ENCODE results near the gene CENPK.

Gene CENPK

GRCh38 chr5:65546141-65546540 is 16.8 kb downstream of the CENPK start:
- H3K36me3 ChIP-seq (ENCODE audit: insufficient read depth, low read length) = peaks cover 91% of the 10 kb centered on the region
- no peaks in the 10 kb centered on the region for H4K20me1 ChIP-seq (ENCODE audit: insufficient read depth, low read length)
- no peaks in the 10 kb centered on the region for H3K79me2 ChIP-seq (ENCODE audit: insufficient read depth, low read length)
- no peak overlapping the region for H3K4me2 ChIP-seq (ENCODE audit: low read length)
- H3K9ac ChIP-seq (ENCODE audit: low read length) = no peak overlapping the region
- no peak overlapping the region for H2AFZ ChIP-seq (ENCODE audit: low read length)
- TF ChIP-seq EZH2 (IDR thresholded peaks at IDR 0.05; ENCODE audit: borderline replicate concordance, low read length) (no peak), CTCF (IDR thresholded peaks at IDR 0.05; ENCODE audit: low read length) (no peak)
- no peak overlapping the region for H3K4me3 ChIP-seq (ENCODE audit: low read depth, low read length, poor library complexity, severe bottlenecking)
- H3K9me2 ChIP-seq (ENCODE audit: low read depth, low read length) = no peaks in the 10 kb centered on the region
- no peaks in the 10 kb centered on the region for H3K4me1 ChIP-seq (ENCODE audit: insufficient read depth, low read length, severe bottlenecking)
- no peaks in the 10 kb centered on the region for H3K27me3 ChIP-seq (ENCODE audit: insufficient read depth, low read length)
- H3K27ac ChIP-seq (ENCODE audit: low read depth, low read length, poor library complexity, severe bottlenecking) = no peak overlapping the region
- no peaks in the 10 kb centered on the region for H3K9me3 ChIP-seq (ENCODE audit: low read length)
- no peaks in the 10 kb centered on the region for H3F3A ChIP-seq (ENCODE audit: insufficient read depth, low read length)

GRCh38 chr5:65544473-65544872 is 18.5 kb downstream of the CENPK start:
- TF ChIP-seq CTCF (IDR thresholded peaks at IDR 0.05; ENCODE audit: low read length) (no peak), EZH2 (IDR thresholded peaks at IDR 0.05; ENCODE audit: borderline replicate concordance, low read length) (no peak)
- H3K27me3 ChIP-seq (ENCODE audit: insufficient read depth, low read length) = no peaks in the 10 kb centered on the region

DNA sequence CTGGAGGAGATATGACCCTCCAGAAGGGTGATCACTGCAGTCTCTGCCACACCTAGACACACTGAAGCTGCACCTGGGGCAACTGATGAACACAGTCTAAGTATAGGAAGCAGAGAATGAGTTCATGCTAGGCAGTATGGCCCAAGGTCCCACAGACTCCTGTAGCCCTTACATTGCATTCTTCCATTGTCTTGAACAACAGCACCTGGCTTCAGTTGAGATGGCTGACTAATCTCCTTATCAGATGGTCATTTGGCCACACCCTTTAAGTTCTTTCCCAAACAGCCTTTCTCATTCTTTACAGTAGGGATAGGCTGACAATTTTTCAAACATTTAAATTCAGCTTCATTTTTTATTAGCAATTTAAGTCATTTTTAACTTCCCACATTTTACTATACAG is 23.1 kb downstream of the CENPK start:
- Histone ChIP-seq H4K20me1 (ENCODE audit: insufficient read depth, low read length) (no peaks in the 10 kb centered on the region), H3K27me3 (ENCODE audit: insufficient read depth, low read length) (no peaks in the 10 kb centered on the region), H3K4me1 (ENCODE audit: insufficient read depth, low read length, severe bottlenecking) (no peaks in the 10 kb centered on the region), H3K36me3 (ENCODE audit: insufficient read depth, low read length) (peaks cover 63% of the 10 kb centered on the region), H3K4me3 (ENCODE audit: low read depth, low read length, poor library complexity, severe bottlenecking) (no peak overlapping the region), H3K27ac (ENCODE audit: low read depth, low read length, poor library complexity, severe bottlenecking) (no peak overlapping the region), H3K4me2 (ENCODE audit: low read length) (no peak overlapping the region), H3K79me2 (ENCODE audit: insufficient read depth, low read length) (no peaks in the 10 kb centered on the region), H3K9me2 (ENCODE audit: low read depth, low read length) (no peaks in the 10 kb centered on the region), H3K9me3 (ENCODE audit: low read length) (no peaks in the 10 kb centered on the region), H3K9ac (ENCODE audit: low read length) (no peak overlapping the region), H3F3A (ENCODE audit: insufficient read depth, low read length) (no peaks in the 10 kb centered on the region), H2AFZ (ENCODE audit: low read length) (no peak overlapping the region)
- no peak for TF ChIP-seq EZH2 (IDR thresholded peaks at IDR 0.05; ENCODE audit: borderline replicate concordance, low read length)
- no peak for TF ChIP-seq CTCF (IDR thresholded peaks at IDR 0.05; ENCODE audit: low read length)

More at GRCh38 chr5:65544473-65544872, 18.5 kb downstream of the CENPK start:
- H3K4me2 ChIP-seq (ENCODE audit: low read length) = no peak overlapping the region
- H3K4me1 ChIP-seq (ENCODE audit: insufficient read depth, low read length, severe bottlenecking) = no peaks in the 10 kb centered on the region
- H3K36me3 ChIP-seq (ENCODE audit: insufficient read depth, low read length) = peaks cover 90% of the 10 kb centered on the region
- no peaks in the 10 kb centered on the region for H4K20me1 ChIP-seq (ENCODE audit: insufficient read depth, low read length)
- H3K79me2 ChIP-seq (ENCODE audit: insufficient read depth, low read length) = no peaks in the 10 kb centered on the region
- H3K9me3 ChIP-seq (ENCODE audit: low read length) = no peaks in the 10 kb centered on the region
- no peak overlapping the region for H2AFZ ChIP-seq (ENCODE audit: low read length)
- no peak overlapping the region for H3K9ac ChIP-seq (ENCODE audit: low read length)
- H3K9me2 ChIP-seq (ENCODE audit: low read depth, low read length) = no peaks in the 10 kb centered on the region
- no peak overlapping the region for H3K4me3 ChIP-seq (ENCODE audit: low read depth, low read length, poor library complexity, severe bottlenecking)
- H3K27ac ChIP-seq (ENCODE audit: low read depth, low read length, poor library complexity, severe bottlenecking) = no peak overlapping the region
- no peaks in the 10 kb centered on the region for H3F3A ChIP-seq (ENCODE audit: insufficient read depth, low read length)
